ENCODE results near the gene SPC24.

SPC24 gene

GRCh38 chr19:11155373-11156120, at the start of gene SPC24:
SPC24 (minus strand) TSS chr19:11155782; CDS start chr19:11155776, 6 bp downstream.
- peak; percentile 96 for DNase-seq

GRCh38 chr19:11204943-11205349, 49.4 kb upstream of the SPC24 start:
- no peak for DNase-seq

GRCh38 chr19:11204076-11204602, 48.6 kb upstream of the SPC24 start:
- no peak for DNase-seq

DNA sequence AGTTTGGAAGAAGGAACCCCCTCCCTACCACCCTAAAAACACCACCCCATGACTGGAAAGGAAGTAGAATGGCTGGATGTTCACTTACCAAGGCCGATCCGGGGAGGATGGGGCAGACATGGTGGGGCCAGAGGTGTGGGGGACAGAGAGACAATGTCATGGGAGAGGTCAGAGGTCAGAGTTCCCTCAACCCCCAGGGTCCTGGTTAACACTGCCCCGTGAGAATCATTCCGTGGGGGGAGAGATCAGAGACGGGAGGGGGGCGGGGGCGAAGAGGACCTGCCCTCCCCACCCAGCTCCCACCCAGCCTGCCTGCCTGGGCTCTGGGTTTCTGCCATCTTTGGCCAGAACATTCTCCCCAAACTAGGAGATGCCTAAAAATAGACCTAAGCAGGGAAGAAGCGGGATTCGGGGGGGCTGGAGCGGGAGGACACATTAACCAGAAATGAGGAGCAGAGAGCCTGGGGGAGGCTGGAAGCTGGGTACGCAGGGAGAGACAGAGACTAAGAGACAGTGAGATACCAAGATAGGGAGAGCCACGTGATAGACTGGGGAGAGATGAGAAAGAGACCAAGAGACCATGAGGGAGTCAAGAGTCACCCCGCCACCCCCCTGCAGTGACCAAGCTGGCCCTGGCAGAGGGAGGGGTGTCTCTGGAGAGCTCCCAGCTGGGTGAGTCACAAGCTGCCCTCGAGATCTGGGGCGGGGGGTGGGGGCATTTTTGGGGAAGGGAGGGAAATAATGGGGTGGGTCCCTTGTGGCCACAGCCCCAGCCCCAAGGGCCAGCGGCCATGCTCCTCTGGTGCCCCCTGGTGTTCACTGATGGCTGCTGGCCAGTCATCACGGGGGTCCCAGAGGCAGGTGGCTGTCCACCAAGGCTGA, 47.9 kb upstream of the SPC24 start:
- DNase-seq, result no peak

DNA sequence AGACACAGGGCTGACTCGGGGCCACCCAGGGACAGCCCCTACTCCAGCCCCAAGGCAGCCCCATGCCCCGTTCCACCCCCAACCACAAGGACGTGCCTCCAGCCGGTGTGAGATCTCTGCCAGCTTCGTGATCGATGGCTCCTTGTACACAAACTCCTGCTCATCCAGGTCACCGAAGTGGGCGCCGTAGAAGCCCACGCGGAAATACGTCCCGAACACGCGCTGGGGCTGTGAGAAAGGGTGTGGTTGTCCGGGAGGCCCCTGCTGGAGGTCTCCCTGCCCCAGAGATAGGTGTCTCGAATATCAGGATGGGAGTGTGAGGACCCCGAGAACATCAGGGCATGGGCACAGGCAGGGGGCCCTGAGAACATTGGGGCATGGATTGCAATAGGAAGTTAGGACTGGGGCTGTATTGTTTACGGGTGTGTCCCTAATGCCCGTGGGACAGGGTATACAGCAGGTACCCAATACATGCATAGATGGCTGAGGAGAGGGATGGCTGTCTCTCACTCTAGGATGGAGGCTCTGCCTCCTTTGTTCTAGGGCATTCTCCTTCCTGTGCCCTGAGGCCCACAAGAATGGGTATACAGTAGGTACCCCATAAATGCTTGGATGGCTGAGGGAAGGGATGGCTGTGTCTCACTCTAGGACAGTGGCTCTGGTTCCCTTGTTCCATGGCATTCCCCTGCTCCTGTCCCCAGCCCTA, 47.1 kb upstream of the SPC24 start:
- DNase-seq, result no peak

DNA sequence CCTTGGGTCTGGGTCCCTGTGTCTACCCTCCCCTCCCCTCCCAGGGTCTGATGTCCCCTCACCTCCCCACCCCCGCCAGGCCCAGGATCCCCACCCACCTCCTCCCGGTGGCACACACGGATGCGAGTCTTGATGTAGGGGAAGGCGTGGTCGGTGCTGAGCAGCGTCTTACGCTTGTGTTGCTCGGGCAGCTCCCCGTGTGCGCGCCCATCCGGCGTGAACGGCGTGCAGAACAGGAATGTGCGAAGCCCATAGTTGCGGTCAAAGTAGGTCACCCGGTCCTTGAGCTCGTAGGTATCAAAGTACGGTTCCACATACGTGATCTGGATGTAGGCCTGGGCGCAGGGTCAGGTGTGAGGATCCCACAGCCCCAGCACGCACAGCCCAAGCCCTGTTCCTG, 46.2 kb upstream of the SPC24 start:
- DNase-seq, result no peak

DNA sequence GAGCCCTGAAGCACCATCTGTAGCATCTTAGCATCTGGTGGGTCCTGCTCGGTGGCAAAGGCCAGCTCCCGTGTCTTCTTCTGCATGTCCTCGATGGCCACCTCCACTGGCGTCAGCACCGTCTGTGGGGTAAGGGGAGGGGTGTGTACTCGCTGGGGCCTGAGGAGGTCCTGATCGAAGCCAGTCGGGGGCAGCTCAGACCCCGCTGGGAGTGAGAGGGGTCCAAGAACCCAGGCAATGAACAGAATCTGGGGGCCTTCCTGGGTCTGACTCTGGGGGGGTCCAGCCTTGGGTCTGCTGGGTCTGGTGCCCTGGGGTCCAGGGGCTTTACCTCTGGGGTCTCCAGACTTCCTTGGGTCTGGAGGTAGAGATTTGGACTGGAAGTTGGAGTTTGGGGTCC, 45.3 kb upstream of the SPC24 start:
- no peak for DNase-seq

GRCh38 chr19:11200015-11200574, 44.5 kb upstream of the SPC24 start:
- DNase-seq, result no peak

DNA sequence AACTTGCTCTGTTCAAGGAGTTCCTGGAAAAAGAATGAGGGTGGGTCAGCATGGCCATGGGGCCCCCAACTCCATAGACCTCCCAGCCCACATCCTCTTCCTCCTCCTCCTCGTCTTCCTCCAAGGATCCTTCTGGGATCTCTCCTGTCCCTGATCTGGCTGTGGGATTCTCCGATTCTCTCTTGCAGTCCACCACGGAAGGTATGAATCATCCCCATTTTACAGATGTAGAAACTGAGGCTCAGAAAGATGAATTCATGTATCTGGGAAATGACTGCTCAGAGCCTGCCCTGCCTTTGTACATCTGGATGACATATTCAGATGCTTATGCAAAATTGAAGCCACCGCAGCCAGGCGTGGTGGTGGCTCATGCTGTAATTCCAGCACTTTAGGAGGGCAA, 43.9 kb upstream of the SPC24 start:
- no peak for DNase-seq

DNA sequence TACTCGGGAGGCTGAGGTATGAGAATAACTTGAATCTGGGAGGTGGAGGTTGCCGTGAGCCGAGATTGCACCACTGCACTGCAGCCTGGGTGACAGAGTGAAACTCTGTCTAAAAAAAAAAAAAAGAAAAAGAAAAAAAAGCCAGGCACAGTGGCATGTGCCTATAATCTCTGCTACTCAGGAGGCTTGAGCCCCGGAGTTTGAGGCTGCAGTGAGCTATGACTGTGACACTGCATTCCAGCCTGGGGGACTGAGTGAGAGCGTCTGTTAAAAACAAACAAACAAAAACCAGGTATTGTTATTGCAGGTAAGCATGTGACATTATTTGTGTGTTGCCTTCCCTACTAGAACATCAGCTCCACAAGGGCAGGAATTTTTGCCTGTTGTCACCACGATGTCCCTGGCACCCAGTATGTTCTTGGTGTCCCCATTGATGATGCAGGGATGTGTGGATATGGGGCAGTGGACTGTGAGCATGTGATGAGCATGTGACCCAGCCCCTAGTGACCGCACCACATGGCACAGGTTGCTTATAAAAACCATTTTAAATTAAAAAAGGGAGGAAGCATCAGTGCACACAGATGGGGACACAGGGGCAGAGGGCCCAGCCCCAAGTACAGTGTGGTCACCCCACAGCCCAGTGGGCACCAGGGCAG, 43.3 kb upstream of the SPC24 start:
- DNase-seq, result no peak

DNA sequence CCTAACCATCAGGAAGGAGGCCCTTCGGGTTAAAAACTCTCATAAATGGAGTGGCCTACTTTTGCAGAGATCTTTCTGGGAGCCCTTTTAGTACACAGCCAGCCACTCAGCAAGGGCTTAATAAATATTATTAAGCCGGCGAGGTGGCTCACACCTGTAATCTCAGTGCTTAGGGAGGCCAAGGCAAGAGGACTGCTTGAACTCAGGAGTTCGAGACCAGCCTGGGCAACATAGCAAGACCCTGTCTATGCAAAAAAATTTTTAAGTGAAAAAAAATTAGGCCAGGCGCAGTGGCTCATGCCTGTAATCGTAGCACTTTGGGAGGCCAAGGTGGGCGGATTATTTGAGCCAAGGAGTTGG, 42.6 kb upstream of the SPC24 start:
- DNase-seq, result no peak

DNA sequence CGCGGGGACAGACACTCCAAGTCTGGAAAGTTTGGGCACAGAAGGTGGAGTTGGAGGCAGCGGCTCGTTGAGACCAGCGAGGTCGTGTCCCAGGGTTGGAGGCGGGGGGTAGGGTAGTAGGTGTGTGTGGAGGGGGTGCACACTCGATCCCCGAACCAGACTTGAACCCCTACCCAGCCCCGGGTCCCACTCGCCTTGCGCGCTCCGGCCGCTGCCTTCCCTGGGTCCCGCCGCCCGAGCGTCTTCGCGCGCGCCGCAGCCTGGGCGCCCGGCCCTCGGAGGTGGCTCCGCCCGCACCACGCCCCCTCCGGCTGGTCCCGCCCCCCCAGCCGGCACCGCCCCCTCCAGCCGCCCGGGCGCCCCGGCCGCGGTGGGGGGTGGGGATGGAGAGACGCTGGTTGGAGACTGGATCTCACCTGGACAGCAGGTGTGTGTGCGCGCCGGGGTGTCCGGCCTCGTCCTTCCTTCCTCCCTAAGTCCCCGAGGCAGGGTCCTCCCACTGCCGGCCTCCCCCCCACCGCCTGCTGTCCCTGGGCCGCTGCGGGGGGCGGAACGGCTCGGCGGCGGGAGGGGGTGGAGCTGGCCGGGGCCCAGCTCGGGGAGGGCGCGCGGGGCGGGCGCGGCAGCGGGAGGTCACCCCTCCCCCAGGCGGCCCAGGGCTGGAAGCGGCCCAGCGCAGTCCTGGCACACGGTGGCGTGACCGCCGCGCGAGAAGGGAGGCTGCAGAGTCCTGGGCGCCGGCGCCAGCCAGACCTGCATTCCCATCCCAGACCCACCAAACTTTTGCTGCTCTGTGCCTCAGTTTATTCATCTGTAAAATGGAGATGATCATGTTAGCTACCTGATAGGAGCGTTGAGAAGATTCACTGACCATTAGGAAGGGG, 42.0 kb upstream of the SPC24 start, which contains the start of gene KANK2:
KANK2 (minus strand) TSS at position 255 of the 884 bp plus-strand sequence. CDS start 3,034 bp downstream, outside the sequence.
- DNase-seq, result no peak

DNA sequence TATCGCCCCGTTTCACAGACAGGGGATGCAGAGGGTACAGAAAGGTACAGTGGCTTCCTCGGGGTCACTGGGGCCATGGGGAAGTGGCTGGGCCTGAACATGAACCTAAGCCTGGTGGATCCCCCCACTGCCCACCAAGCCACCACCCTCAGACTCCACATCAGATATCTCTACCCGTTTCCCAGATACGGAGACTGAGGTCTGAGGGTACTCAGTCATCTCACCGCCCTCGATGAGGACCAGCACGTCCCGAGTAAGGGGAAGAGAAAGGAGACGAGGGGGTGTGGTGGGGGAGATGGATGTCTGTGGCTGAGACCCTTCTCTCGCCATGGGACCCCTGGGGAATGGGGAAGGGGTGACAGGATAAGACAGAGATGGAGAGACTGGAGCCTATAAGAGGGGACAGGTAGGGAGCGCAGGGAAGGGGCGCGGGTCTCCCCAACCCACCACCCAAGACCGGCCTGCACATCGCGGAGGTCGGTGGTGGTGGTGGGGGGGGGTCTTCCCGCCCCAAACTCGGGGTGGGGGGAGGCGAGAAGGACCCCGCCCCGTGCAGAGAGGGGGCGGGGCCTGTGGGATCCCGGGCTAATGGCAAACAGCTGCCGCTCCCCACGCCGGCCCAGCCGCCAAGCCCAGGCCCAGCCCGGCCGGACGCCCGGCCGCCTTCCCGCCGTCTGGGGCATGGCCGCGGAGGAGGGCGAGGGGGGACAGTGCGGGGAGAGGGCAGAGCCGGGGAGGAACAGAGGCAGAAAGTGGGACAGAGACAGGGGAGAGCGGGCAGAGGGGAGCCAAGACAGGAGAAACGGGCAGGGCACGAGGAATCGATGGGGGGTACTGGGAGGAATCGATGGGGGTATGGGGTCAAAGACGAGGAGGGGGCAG, 41.1 kb upstream of the SPC24 start:
- DNase-seq, result no peak

DNA sequence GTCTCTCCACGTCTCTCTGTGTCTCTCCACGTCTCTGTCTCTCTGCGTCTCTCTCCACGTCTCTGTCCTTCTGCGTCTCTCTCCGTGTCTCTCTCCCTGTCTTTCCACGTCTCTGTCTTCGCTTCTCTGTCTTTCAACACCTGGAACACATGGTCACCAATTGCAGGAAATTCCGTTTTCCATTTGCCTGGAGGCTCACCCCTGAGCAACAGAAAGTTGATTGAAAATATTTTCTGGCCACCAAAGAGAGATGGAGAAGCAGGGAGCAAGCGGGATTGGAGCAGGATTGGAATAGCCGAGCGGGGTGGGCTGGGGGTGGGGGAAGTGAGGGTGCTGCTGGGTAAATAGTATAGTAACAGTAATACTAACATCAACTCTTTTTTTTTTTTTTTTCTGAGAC, 40.1 kb upstream of the SPC24 start:
- DNase-seq, result no peak

GRCh38 chr19:11194656-11195558, 39.3 kb upstream of the SPC24 start:
- no peak for DNase-seq

- DNase-seq, result no peak
Measured at GRCh38 chr19:11194173-11194572, 38.6 kb upstream of the SPC24 start.

DNA sequence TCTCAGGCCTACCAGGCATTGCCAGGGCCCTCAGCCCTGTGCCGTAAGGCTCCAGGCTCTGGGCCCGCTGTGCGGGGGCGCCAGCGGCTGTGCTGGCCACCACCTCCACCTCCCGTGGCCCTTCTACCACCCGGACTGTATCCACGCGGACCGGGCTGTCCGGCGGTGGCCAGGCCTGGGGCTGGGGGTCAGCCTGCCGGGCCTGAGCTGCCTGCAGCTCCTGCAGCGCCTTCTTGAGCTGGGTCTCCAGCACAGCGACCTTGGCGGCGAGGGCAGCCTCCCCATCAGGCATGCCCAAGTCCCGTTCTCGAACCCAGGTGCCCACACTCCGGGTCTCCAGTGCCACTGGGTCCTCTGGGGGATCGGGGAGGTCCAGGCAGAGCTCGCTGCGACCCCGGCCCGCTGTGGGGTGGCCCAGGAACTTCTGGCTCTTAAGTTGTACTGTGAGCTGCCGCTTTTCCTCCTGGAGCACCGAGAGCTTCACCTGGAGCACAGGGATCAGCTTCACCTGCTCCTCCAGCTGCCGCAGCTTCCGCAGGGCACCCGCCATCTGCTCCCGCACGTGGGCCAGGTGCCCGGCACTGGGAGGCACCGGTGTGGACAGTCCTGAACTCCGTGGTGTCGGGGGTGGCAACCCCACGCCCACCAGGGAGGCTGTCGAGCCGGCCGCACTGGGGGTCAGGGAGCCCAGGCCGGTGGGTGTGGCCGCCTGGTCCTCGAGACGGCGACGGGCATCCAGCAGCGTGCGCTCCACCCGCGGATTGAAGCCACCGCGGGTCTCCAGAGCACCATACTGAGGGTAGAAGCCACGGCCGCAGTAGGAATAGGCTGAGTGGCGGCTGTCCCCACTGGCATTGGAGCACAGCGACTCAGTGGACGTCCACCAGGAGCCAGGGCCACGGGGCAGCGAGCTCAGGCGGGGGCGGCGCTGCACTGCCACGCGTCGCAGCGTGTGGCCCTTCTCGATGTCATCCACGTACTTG, 37.7 kb upstream of the SPC24 start:
- DNase-seq, result no peak

DNA sequence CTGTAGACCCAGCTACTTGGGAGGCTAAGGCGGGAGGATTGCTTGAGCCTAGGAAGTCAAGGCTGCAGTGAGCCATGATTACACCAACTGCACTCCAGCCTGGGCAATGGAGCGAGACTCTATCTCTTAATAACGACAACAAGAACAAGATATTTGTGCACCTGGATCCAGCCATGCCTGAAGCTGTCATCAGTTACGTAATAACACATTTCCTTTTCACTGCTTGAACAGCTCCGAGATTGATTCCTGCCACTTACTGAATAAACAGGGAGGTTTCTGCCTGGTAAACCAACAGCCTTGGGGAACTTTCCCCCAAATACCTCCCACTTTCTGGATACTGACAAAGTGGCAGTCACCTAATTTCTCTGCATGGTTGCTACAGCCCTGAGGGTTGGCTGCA, 36.4 kb upstream of the SPC24 start:
- no peak for DNase-seq

All from NCI-H524 treated with DMSO at 0.1 percent for 48 hours (cell line).